Ovary (tissue), 3 donors: ENCODE data around the gene CCNG2.

Experiments
- EP300 ChIP-seq: sonication (generic); formaldehyde crosslinking; IDR thresholded peaks from one replicate; pipeline ENCODE4 v1.6.1; 2017; ENCODE audit warnings: antibody characterized with exemption
- POLR2A ChIP-seq: fragments of 450-650 bp; IDR thresholded peaks from one replicate; pipeline ENCODE4 v1.6.1; 2017; ENCODE audit warnings: antibody characterized with exemption, mild to moderate bottlenecking, moderate library complexity
- TF ChIP-seq, protein P1 (sequence below), 3 donors: fragments of 450-650 bp in 2 of 3; fragments of 200-600 bp in 1 of 3; IDR thresholded peaks; one replicate each; pipeline versions ENCODE4 v1.5.1 to v1.8.0; 2016 to 2022; ENCODE audit warnings: antibody characterized with exemption in 3 of 3, mild to moderate bottlenecking in 1 of 3
- donor health status: DM: no; HTN: no; CAD: no.

DNA sequence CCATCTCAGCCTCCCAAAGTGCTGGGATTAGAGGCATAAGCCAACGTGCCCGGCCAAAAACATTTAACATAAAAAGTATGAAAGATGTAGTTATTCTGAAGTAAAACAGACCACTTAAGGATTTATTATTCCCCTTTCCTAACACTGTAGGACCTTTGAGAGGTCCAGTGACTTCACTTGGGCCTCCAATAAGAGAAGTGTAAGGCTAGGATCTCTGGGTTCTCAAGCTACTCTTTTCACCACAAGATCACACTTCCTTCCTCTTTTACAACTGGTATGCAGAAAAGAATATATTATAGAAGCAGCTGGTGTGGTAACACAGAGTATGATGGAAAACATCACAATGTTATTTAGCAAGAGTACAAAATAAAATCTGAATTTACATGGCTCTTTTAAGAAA, 30.2 kb upstream of the CCNG2 start:
- TF ChIP-seq, protein P1, sequence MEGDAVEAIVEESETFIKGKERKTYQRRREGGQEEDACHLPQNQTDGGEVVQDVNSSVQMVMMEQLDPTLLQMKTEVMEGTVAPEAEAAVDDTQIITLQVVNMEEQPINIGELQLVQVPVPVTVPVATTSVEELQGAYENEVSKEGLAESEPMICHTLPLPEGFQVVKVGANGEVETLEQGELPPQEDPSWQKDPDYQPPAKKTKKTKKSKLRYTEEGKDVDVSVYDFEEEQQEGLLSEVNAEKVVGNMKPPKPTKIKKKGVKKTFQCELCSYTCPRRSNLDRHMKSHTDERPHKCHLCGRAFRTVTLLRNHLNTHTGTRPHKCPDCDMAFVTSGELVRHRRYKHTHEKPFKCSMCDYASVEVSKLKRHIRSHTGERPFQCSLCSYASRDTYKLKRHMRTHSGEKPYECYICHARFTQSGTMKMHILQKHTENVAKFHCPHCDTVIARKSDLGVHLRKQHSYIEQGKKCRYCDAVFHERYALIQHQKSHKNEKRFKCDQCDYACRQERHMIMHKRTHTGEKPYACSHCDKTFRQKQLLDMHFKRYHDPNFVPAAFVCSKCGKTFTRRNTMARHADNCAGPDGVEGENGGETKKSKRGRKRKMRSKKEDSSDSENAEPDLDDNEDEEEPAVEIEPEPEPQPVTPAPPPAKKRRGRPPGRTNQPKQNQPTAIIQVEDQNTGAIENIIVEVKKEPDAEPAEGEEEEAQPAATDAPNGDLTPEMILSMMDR (IDR thresholded peaks at IDR 0.05), result no peak
- TF ChIP-seq EP300 (no peak), POLR2A (no peak)
